HepG2 (cell line): Measurements from ENCODE around the gene IGIP. TPM values are rescaled to one million over a fixed set of nuclear protein-coding genes. Genes with fewer than 3 reads are reported as not detected.
A peak's percentile ranks its signal among the peaks of the same experiment; 100 is the strongest.

Source experiments
- AKAP8 ChIP-seq: sonication (generic); formaldehyde crosslinking; IDR thresholded peaks from 2 replicates; pipeline ENCODE4 v1.5.1; 2020; ENCODE audit warnings: mild to moderate bottlenecking, missing genetic modification reagents
- DMAP1 ChIP-seq: IDR thresholded peaks from 2 replicates; pipeline ENCODE4 v1.6.1; 2016
- ELF4 ChIP-seq: sonication (generic); formaldehyde crosslinking; IDR thresholded peaks from 2 replicates; pipeline ENCODE4 v1.5.0; 2020; ENCODE audit warnings: missing genetic modification reagents, mild to moderate bottlenecking, moderate library complexity, borderline replicate concordance
- KMT2A ChIP-seq: sonication (generic); formaldehyde crosslinking; IDR thresholded peaks from 2 replicates; pipeline ENCODE4 v1.4.0; 2020; ENCODE audit warnings: missing genetic modification reagents
- MAFF ChIP-seq: IDR thresholded peaks from 2 replicates; pipeline ENCODE4 v1.6.1; 2011; ENCODE audit warnings: low read depth, low read length, improper control_type of control experiment
- MAZ ChIP-seq, 2 experiments: sonication (generic) in 1 of 2; formaldehyde crosslinking in 1 of 2; IDR thresholded peaks; 2 replicates each; pipeline versions ENCODE4 v1.5.0 to v1.6.1; 2012 to 2020; ENCODE audit warnings: low read depth in 2 of 2, mild to moderate bottlenecking in 2 of 2, borderline replicate concordance in 1 of 2, improper control_type of control experiment in 1 of 2, low read length in 1 of 2, missing genetic modification reagents in 1 of 2, moderate library complexity in 1 of 2
- MBD4 ChIP-seq: IDR thresholded peaks from 2 replicates; pipeline ENCODE4 v1.6.1; 2012; ENCODE audit warnings: low read length, inconsistent platforms, borderline replicate concordance
- MED1 ChIP-seq: sonication (generic); formaldehyde crosslinking; IDR thresholded peaks from 2 replicates; pipeline ENCODE4 v1.4.0; 2020; ENCODE audit warnings: missing genetic modification reagents
- MTF2 ChIP-seq: sonication (generic); formaldehyde crosslinking; IDR thresholded peaks from 2 replicates; pipeline ENCODE4 v1.5.0; 2020; ENCODE audit warnings: missing genetic modification reagents, borderline replicate concordance
- NFE2L2 ChIP-seq: fragments of 150-350 bp; IDR thresholded peaks from 2 replicates; pipeline ENCODE4 v1.6.1; 2014; ENCODE audit warnings: low read length
- PAF1 ChIP-seq: IDR thresholded peaks from 2 replicates; pipeline ENCODE4 v1.6.1; 2016; ENCODE audit warnings: missing genetic modification reagents, missing compliant biosample characterization
- RAD51 ChIP-seq: fragments of 450-650 bp; IDR thresholded peaks from 2 replicates; pipeline ENCODE4 v1.6.1; 2016; ENCODE audit warnings: borderline replicate concordance
- SRSF1 ChIP-seq: fragments of 200-400 bp; formaldehyde crosslinking; optimal IDR thresholded peaks from 2 replicates; pipeline ENCODE3; 2017; ENCODE audit warnings: mild to moderate bottlenecking, low read depth, low read length, moderate library complexity
- ZFP36 ChIP-seq: fragments of 150-350 bp; IDR thresholded peaks from 2 replicates; pipeline ENCODE4 v1.6.1; 2018; ENCODE audit warnings: borderline replicate concordance, low read length, low read depth; ENCODE audit not compliant: partially characterized antibody
- ZNF451 ChIP-seq: sonication (generic); formaldehyde crosslinking; IDR thresholded peaks from 2 replicates; pipeline ENCODE4 v1.5.0; 2020; ENCODE audit warnings: mild to moderate bottlenecking, missing genetic modification reagents
- ZNF549 ChIP-seq: sonication (generic); formaldehyde crosslinking; IDR thresholded peaks from 2 replicates; pipeline ENCODE4 v1.5.0; 2020; ENCODE audit warnings: missing genetic modification reagents
- ZNF570 ChIP-seq: sonication (generic); formaldehyde crosslinking; IDR thresholded peaks from 2 replicates; pipeline ENCODE4 v1.4.0; 2020; ENCODE audit warnings: mild to moderate bottlenecking, missing genetic modification reagents, borderline replicate concordance
- ZNF839 ChIP-seq: sonication (generic); formaldehyde crosslinking; IDR thresholded peaks from 2 replicates; pipeline ENCODE4 v1.4.0; 2020; ENCODE audit warnings: missing genetic modification reagents, mild to moderate bottlenecking, borderline replicate concordance
- ZNF841 ChIP-seq: sonication (generic); formaldehyde crosslinking; IDR thresholded peaks from 2 replicates; pipeline ENCODE4 v1.8.1; 2023; ENCODE audit warnings: missing genetic modification reagents, borderline replicate concordance
- polyA plus RNA-seq, 8 experiments: library from polyadenylated mRNA; depleted of rRNA in 3 of 8; stranded (reverse) in 7 of 8; unstranded in 1 of 8; fragments of >200 nt; fragmentation: Illumina TruSeq in 4 of 8; extraction: Trizol in 4 of 8; gene quantifications; 2 replicates each; pipeline versions ENCODE4 v1.2.1 to v1.2.3, GENCODE V29; 2011 to 2016; ENCODE audit warnings: low read depth in 4 of 8, missing spikeins in 1 of 8, mixed read lengths in 1 of 8; ENCODE audit not compliant: insufficient read depth in 1 of 8
- total RNA-seq, 5 experiments: library from RNA; depleted of rRNA; stranded (reverse); fragments of >200 nt; fragmentation: Illumina TruSeq; extraction: Trizol; gene quantifications; 2 replicates each; pipeline ENCODE4 v1.2.3, GENCODE V29; 2016; ENCODE audit warnings: low read depth in 1 of 5
- TF ChIP-seq, protein P1 (sequence below): sonication (generic); formaldehyde crosslinking; IDR thresholded peaks from 2 replicates; pipeline ENCODE4 v1.4.0; 2020; ENCODE audit warnings: missing genetic modification reagents
- TF ChIP-seq, protein P2 (sequence below): sonication (generic); formaldehyde crosslinking; IDR thresholded peaks from 2 replicates; pipeline ENCODE4 v1.9.0; 2021; ENCODE audit warnings: missing genetic modification reagents, borderline replicate concordance
- TF ChIP-seq, protein P3 (sequence below): sonication (generic); formaldehyde crosslinking; conservative IDR thresholded peaks from 2 replicates; pipeline ENCODE4 v1.8.1; 2023; ENCODE audit warnings: missing genetic modification reagents

Gene IGIP
- total and polyA plus RNA-seq, 2 of the 13 experiments (the other 11 are each of a cell fraction or from before 2014, with no cell fraction given): 1.7 to 2.1 TPM

GRCh38 chr5:140175367-140176030 is 49.8 kb downstream of the IGIP start (continued):
- TF ChIP-seq, protein P1, sequence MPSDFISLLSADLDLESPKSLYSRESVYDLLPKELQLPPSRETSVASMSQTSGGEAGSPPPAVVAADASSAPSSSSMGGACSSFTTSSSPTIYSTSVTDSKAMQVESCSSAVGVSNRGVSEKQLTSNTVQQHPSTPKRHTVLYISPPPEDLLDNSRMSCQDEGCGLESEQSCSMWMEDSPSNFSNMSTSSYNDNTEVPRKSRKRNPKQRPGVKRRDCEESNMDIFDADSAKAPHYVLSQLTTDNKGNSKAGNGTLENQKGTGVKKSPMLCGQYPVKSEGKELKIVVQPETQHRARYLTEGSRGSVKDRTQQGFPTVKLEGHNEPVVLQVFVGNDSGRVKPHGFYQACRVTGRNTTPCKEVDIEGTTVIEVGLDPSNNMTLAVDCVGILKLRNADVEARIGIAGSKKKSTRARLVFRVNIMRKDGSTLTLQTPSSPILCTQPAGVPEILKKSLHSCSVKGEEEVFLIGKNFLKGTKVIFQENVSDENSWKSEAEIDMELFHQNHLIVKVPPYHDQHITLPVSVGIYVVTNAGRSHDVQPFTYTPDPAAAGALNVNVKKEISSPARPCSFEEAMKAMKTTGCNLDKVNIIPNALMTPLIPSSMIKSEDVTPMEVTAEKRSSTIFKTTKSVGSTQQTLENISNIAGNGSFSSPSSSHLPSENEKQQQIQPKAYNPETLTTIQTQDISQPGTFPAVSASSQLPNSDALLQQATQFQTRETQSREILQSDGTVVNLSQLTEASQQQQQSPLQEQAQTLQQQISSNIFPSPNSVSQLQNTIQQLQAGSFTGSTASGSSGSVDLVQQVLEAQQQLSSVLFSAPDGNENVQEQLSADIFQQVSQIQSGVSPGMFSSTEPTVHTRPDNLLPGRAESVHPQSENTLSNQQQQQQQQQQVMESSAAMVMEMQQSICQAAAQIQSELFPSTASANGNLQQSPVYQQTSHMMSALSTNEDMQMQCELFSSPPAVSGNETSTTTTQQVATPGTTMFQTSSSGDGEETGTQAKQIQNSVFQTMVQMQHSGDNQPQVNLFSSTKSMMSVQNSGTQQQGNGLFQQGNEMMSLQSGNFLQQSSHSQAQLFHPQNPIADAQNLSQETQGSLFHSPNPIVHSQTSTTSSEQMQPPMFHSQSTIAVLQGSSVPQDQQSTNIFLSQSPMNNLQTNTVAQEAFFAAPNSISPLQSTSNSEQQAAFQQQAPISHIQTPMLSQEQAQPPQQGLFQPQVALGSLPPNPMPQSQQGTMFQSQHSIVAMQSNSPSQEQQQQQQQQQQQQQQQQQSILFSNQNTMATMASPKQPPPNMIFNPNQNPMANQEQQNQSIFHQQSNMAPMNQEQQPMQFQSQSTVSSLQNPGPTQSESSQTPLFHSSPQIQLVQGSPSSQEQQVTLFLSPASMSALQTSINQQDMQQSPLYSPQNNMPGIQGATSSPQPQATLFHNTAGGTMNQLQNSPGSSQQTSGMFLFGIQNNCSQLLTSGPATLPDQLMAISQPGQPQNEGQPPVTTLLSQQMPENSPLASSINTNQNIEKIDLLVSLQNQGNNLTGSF: no peak
- peak; percentile 22; the same call in 1 of the 2 replicates for TF ChIP-seq DMAP1 (CRISPR knock-in tag)
- no peak for TF ChIP-seq ZNF451 (CRISPR knock-in tag)
- no peak for TF ChIP-seq NFE2L2
- no peak for TF ChIP-seq MED1 (CRISPR knock-in tag)
- no peak for TF ChIP-seq MBD4
- TF ChIP-seq, protein P2, sequence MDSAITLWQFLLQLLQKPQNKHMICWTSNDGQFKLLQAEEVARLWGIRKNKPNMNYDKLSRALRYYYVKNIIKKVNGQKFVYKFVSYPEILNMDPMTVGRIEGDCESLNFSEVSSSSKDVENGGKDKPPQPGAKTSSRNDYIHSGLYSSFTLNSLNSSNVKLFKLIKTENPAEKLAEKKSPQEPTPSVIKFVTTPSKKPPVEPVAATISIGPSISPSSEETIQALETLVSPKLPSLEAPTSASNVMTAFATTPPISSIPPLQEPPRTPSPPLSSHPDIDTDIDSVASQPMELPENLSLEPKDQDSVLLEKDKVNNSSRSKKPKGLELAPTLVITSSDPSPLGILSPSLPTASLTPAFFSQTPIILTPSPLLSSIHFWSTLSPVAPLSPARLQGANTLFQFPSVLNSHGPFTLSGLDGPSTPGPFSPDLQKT (CRISPR knock-in tag): no peak
- peak; percentile 43; the same call in 1 of the 2 replicates for TF ChIP-seq AKAP8 (CRISPR knock-in tag)
- no peak for TF ChIP-seq ZNF549 (CRISPR knock-in tag)
- TF ChIP-seq ZNF839 (CRISPR knock-in tag): no peak
- TF ChIP-seq MAZ (IDR thresholded peaks at IDR 0.05; ENCODE audit: borderline replicate concordance, low read depth, low read length): 0 out of 2 replicates have a peak, but pooled peaks have one; percentile 23
- TF ChIP-seq MAZ (CRISPR knock-in tag; IDR thresholded peaks at IDR 0.05; ENCODE audit: low read depth): no peak
- no peak for TF ChIP-seq MTF2
- 0 out of 2 replicates have a peak, but pooled peaks have one; percentile 34 for TF ChIP-seq KMT2A (CRISPR knock-in tag)
- no peak for TF ChIP-seq SRSF1
- no peak for TF ChIP-seq ELF4 (CRISPR knock-in tag)
- TF ChIP-seq ZNF841 (CRISPR knock-in tag): no peak; the same call in 1 of the 2 replicates
- TF ChIP-seq ZFP36: no peak
- TF ChIP-seq RAD51: no peak
- TF ChIP-seq ZNF570 (CRISPR knock-in tag): no peak
- TF ChIP-seq, protein P3, sequence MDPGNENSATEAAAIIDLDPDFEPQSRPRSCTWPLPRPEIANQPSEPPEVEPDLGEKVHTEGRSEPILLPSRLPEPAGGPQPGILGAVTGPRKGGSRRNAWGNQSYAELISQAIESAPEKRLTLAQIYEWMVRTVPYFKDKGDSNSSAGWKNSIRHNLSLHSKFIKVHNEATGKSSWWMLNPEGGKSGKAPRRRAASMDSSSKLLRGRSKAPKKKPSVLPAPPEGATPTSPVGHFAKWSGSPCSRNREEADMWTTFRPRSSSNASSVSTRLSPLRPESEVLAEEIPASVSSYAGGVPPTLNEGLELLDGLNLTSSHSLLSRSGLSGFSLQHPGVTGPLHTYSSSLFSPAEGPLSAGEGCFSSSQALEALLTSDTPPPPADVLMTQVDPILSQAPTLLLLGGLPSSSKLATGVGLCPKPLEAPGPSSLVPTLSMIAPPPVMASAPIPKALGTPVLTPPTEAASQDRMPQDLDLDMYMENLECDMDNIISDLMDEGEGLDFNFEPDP (CRISPR knock-in tag): 0 out of 2 replicates have a peak, but pooled peaks have one; percentile 84
- no peak for TF ChIP-seq PAF1
- TF ChIP-seq MAFF: no peak
